Measurements from ENCODE around the gene SYTL1. TPM values are rescaled to one million over a fixed set of nuclear protein-coding genes. Genes with fewer than 3 reads are reported as not detected.

SYTL1 gene
- total and polyA plus RNA-seq, 9 donors: 0.15 to 20.9 (median 2.6) TPM

DNA sequence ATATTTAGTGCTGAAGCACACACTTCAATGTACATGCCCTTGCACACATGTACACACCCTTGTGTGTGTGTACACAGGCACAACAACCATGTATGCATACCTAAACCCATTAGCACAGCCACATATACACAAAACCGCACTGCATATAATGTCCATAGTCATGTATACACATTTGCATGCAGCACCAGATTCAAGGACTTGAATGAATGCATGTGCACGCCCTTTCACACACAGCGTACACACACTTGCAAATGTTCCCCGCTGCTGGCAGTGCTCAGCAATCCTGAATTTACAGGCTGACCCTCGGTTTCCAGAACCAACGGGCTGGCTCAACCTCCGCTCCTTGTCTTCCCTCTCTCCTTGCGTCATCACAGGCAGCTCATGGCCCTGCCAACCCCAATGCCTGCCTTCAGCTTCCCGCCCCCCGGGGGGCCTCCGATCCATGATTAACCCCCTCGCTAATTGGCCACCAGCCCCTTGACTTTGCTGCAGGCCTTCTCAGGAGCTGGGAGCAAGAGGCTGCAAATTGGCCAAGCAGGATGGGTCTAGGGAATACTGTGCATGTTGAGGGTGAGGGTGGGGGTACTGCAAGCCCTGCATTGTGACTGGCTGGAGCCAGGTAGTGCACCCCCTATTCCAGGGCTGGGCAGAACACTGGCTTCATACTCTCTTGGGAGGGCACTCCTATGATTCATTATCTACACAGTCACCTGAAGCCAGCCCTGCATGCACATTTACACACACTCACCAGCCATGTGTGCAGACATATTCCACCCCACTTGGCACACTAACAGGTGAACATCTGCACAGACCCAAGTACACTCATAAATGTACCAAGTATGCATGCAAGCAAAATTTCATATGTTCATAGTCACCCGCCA is 58.5 kb downstream of the SYTL1 start:
- intact Hi-C loops (cut with DNase I): loop anchor here (5.0 to 10.0 kb wide), 2 partner anchors 207 to 264 kb away; no protein-coding TSS in a partner anchor
- H3K4me1 ChIP-seq (ENCODE audit: insufficient read depth): peaks cover 6% of the 10 kb centered on the region
- TF ChIP-seq CTCF (IDR thresholded peaks at IDR 0.05) (no peak), POLR2A (IDR thresholded peaks at IDR 0.05) (no peak), EP300 (IDR thresholded peaks at IDR 0.05) (no peak)
- no peaks in the 10 kb centered on the region for H3K27me3 ChIP-seq
- peak in 1 of 5 donors; percentile 59 for DNase-seq
- H3K36me3 ChIP-seq: no peaks in the 10 kb centered on the region
- WGBS, 3 donors: 23 to 30% (median 27%) methylated on average over 13 of the region's 13 CpGs
- H3K9me3 ChIP-seq: no peaks in the 10 kb centered on the region
- H3K4me3 ChIP-seq: no peak overlapping the region
- H3K27ac ChIP-seq: no peak overlapping the region

GRCh38 chr1:27400963-27401341 is 59.1 kb downstream of the SYTL1 start:
- H3K4me1 ChIP-seq (ENCODE audit: insufficient read depth): peaks cover 6% of the 10 kb centered on the region
- WGBS, 3 donors: 67 to 82% (median 80%) methylated on average over 5 of the region's 5 CpGs
- no peak overlapping the region for H3K4me3 ChIP-seq
- H3K9me3 ChIP-seq: no peaks in the 10 kb centered on the region
- no peaks in the 10 kb centered on the region for H3K36me3 ChIP-seq
- DNase-seq: no peak
- no peaks in the 10 kb centered on the region for H3K27me3 ChIP-seq
- intact Hi-C loops (cut with DNase I): loop anchor here (5.0 to 10.0 kb wide), 2 partner anchors 206 to 264 kb away; no protein-coding TSS in a partner anchor
- H3K27ac ChIP-seq: no peak overlapping the region
- TF ChIP-seq CTCF (IDR thresholded peaks at IDR 0.05) (no peak), EP300 (IDR thresholded peaks at IDR 0.05) (no peak), POLR2A (IDR thresholded peaks at IDR 0.05) (no peak)

DNA sequence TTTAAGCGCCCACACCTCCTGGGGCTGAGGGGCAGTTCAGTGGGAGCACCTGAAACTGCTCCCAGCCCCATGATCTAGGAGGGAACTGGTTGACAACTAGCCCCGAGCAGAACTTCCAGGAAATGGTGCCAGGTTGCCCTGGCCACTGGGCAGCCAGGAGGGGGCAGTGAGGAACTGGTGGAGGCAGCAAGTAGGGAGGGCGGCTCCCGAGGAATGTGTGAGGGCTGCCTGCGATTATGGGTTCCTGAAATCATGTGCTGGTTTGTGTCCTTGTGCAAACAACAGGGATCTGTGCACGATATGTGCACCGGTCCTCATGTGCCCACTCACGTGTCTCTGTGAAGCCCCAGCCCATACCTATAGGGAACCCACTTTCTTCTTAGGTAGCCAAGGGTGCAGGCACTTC is 60.5 kb downstream of the SYTL1 start:
- WGBS, 3 donors: 22 to 26% (median 25%) methylated on average over 8 of the region's 8 CpGs
- Histone ChIP-seq H3K36me3 (no peaks in the 10 kb centered on the region), H3K27me3 (no peaks in the 10 kb centered on the region), H3K9me3 (no peaks in the 10 kb centered on the region), H3K4me1 (ENCODE audit: insufficient read depth) (peaks cover 6% of the 10 kb centered on the region), H3K27ac (peak overlapping the region in 1 of 2 donors; percentile 55), H3K4me3 (no peak overlapping the region)
- intact Hi-C loops (cut with DNase I): loop anchor here (5.0 to 10.0 kb wide), 2 partner anchors 205 to 262 kb away; no protein-coding TSS in a partner anchor
- peak; percentile 71 to 82 (median 72) for DNase-seq
- TF ChIP-seq EP300 (IDR thresholded peaks at IDR 0.05): no peak
- peak in 2 of 3 donors; percentile 37 to 48 for TF ChIP-seq CTCF (IDR thresholded peaks at IDR 0.05)

- peak in 1 of 3 donors; percentile 25 for TF ChIP-seq CTCF (IDR thresholded peaks at IDR 0.05)
- TF ChIP-seq EP300 (IDR thresholded peaks at IDR 0.05): no peak
- Histone ChIP-seq H3K9me3 (no peaks in the 10 kb centered on the region), H3K4me1 (ENCODE audit: insufficient read depth) (peaks cover 6% of the 10 kb centered on the region), H3K4me3 (no peak overlapping the region), H3K27ac (peak overlapping the region in 1 of 2 donors; percentile 55), H3K36me3 (no peaks in the 10 kb centered on the region), H3K27me3 (no peaks in the 10 kb centered on the region)
- intact Hi-C loops (cut with DNase I): loop anchor here (5.0 to 10.0 kb wide), 2 partner anchors 204 to 262 kb away; no protein-coding TSS in a partner anchor
- peak; percentile 54 to 67 (median 60) for DNase-seq
- WGBS, 3 donors: 39 to 56% (median 44%) methylated on average over 24 of the region's 24 CpGs
Measured at GRCh38 chr1:27403065-27403726, 61.4 kb downstream of the SYTL1 start.

Small RNAs within 50 kb of the gene (small RNA-seq; reads per million reads assigned to genes)
- not detected for gene RNU6-48P

Other genes starting within 250 kb of the SYTL1 start
- gene SLC9A1, start 186.9 kb upstream of the SYTL1 start, total RNA-seq: 10 to 100 TPM in 5 of 7 donors, 1 to 10 TPM in 2; 8.6 to 33.7 (median 14.8) TPM
- gene SLC9A1, start 186.9 kb upstream of the SYTL1 start, polyA plus RNA-seq: 10 to 100 TPM; 10.6 to 22.0 TPM
- 10 to 100 TPM; 28.5 to 43.9 (median 36.3) TPM for gene WDTC1, start 107.4 kb upstream of the SYTL1 start, total RNA-seq
- gene WDTC1, start 107.4 kb upstream of the SYTL1 start, polyA plus RNA-seq: 10 to 100 TPM; 20.2 to 25.7 TPM
- 10 to 100 TPM; 12.9 to 52.5 (median 36.5) TPM for gene TMEM222, start 19.9 kb upstream of the SYTL1 start, total RNA-seq
- gene TMEM222, start 19.9 kb upstream of the SYTL1 start, polyA plus RNA-seq: 10 to 100 TPM; 14.8 to 50.8 TPM
- 10 to 100 TPM; 10.3 to 45.9 (median 19.0) TPM for gene MAP3K6, start 24.9 kb downstream of the SYTL1 start, total RNA-seq
- gene MAP3K6, start 24.9 kb downstream of the SYTL1 start, polyA plus RNA-seq: 10 to 100 TPM in 1 of 2 donors, 1 to 10 TPM in 1; 5.1 to 14.2 TPM
- gene FCN3, start 32.8 kb downstream of the SYTL1 start, total RNA-seq: 1 to 10 TPM in 4 of 7 donors, under 1 TPM in 3; 0.35 to 7.6 (median 1.2) TPM
- 1 to 10 TPM; 2.5 to 6.5 TPM for gene FCN3, start 32.8 kb downstream of the SYTL1 start, polyA plus RNA-seq
- gene CD164L2, start 41.3 kb downstream of the SYTL1 start, total RNA-seq: 10 to 100 TPM in 1 of 7 donors, 1 to 10 TPM in 1, under 1 TPM in 3, not detected in 2; 0.52 to 15.5 (median 0.89) TPM
- under 1 TPM in 1 of 2 donors, not detected in 1; 0.06 TPM for gene CD164L2, start 41.3 kb downstream of the SYTL1 start, polyA plus RNA-seq
- under 1 TPM in 6 of 7 donors, not detected in 1; 0.15 to 0.87 (median 0.41) TPM for gene GPR3, start 50.6 kb downstream of the SYTL1 start, total RNA-seq
- under 1 TPM; 0.12 to 0.18 TPM for gene GPR3, start 50.6 kb downstream of the SYTL1 start, polyA plus RNA-seq
- 100 to 1,000 TPM in 5 of 7 donors, 10 to 100 TPM in 2; 28.0 to 163 (median 153) TPM for gene WASF2, start 148.1 kb downstream of the SYTL1 start, total RNA-seq
- gene WASF2, start 148.1 kb downstream of the SYTL1 start, polyA plus RNA-seq: 100 to 1,000 TPM in 1 of 2 donors, 10 to 100 TPM in 1; 58.0 to 233 TPM

All from ovary (tissue), 9 donors.